ENCODE data around the gene POP5. TPM values are rescaled to one million over a fixed set of nuclear protein-coding genes. Genes with fewer than 3 reads are reported as not detected.

Gene POP5
- total and polyA plus RNA-seq, 8 donors, result 10.5 to 66.7 (median 16.5) TPM

DNA sequence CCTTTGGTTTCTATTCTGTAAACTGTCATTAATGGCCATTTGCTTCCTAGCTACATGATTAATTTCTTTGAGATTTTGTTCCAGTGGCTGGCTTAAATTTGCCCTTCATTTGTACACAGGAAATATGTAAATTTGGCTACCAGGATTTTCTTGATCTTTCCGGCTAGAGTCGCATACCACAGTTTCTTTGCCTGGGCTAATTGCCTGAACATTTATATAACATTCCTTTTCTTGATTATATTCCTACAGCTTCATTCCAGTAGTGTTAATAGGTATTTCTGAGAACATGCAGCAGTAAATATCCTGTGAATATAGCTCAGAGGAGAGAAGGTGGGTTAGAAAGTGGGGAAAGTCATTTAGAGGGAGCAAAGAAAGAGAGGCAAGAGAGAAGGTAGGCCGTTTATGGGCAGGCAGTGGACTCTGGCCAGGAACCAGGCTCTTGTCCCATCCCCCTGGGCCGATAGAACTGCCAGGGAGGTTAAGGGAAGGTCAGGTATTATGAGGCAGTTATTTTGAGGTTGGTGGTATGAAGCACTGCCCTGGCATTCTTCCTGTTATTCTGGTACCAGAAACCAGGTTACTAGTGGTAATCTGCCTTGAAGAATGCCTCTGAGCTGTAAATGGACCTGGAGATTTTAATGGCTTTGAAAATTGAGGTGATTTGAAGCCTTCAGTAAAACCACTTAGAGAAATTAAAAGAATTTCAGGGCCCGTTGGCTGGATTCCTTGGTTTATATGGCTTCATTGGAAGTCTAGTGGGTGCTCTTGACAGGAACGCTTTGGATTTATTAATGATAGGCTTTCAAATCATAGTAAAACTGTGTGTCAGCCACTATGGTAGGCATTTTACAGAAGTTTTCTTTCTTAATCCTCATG lies 42.7 kb downstream of the POP5 start:
- Histone ChIP-seq H3K4me3 (peak overlapping the region in 2 of 4 donors; percentile 84 to 94), H3K4me1 (peaks cover 48 to 58% (median 58%) of the 10 kb centered on the region in 3 donors), H3K27ac (peak overlapping the region; percentile 42 to 93 (median 67)), H3K27me3 (no peaks in the 10 kb centered on the region), H3K36me3 (no peaks in the 10 kb centered on the region), H3K9me3 (no peaks in the 10 kb centered on the region)
- 5% methylated on average over 6 of the region's 6 CpGs for WGBS, 2 donors
- ATAC-seq (peak; percentile 38 to 65 (median 58)), FAIRE-seq (no peak), DNase-seq (peak in 4 of 6 donors; percentile 61 to 64 (median 62))
- TF ChIP-seq, protein P1, sequence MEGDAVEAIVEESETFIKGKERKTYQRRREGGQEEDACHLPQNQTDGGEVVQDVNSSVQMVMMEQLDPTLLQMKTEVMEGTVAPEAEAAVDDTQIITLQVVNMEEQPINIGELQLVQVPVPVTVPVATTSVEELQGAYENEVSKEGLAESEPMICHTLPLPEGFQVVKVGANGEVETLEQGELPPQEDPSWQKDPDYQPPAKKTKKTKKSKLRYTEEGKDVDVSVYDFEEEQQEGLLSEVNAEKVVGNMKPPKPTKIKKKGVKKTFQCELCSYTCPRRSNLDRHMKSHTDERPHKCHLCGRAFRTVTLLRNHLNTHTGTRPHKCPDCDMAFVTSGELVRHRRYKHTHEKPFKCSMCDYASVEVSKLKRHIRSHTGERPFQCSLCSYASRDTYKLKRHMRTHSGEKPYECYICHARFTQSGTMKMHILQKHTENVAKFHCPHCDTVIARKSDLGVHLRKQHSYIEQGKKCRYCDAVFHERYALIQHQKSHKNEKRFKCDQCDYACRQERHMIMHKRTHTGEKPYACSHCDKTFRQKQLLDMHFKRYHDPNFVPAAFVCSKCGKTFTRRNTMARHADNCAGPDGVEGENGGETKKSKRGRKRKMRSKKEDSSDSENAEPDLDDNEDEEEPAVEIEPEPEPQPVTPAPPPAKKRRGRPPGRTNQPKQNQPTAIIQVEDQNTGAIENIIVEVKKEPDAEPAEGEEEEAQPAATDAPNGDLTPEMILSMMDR (IDR thresholded peaks at IDR 0.05), result no peak
- intact Hi-C loops (cut with DNase I), result no loop called here

DNA sequence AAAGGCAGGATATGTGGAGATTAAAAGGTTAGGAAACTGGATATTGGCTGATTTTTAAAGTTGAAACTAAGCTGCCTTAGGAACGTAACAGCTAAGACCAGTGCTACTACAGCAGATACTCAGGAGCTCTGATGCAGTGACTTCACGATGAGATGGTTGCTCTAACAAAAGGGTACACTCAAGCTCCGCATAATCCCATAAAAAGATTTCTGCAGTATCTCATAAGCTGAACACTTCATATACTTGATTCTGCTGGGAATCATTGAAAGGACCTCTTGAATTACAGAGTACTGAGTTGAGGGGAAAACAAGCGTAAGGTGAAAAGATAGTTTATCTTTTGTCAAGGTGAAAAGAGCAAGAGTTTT lies 43.4 kb downstream of the POP5 start:
- H3K27ac ChIP-seq, result peak overlapping the region in 3 of 4 donors; percentile 42 to 93 (median 83)
- no peaks in the 10 kb centered on the region for H3K27me3 ChIP-seq
- ATAC-seq (no peak), DNase-seq (no peak), FAIRE-seq (no peak)
- H3K4me3 ChIP-seq, result peak overlapping the region in 3 of 4 donors; percentile 9 to 94 (median 84)
- peaks cover 44 to 56% (median 53%) of the 10 kb centered on the region in 3 donors for H3K4me1 ChIP-seq
- no peaks in the 10 kb centered on the region for H3K36me3 ChIP-seq
- intact Hi-C loops (cut with DNase I), result no loop called here
- no peaks in the 10 kb centered on the region for H3K9me3 ChIP-seq
- WGBS, 2 donors, result 12 to 24% methylated on average over 4 of the region's 4 CpGs
- TF ChIP-seq, protein P1 (IDR thresholded peaks at IDR 0.05), result no peak

DNA sequence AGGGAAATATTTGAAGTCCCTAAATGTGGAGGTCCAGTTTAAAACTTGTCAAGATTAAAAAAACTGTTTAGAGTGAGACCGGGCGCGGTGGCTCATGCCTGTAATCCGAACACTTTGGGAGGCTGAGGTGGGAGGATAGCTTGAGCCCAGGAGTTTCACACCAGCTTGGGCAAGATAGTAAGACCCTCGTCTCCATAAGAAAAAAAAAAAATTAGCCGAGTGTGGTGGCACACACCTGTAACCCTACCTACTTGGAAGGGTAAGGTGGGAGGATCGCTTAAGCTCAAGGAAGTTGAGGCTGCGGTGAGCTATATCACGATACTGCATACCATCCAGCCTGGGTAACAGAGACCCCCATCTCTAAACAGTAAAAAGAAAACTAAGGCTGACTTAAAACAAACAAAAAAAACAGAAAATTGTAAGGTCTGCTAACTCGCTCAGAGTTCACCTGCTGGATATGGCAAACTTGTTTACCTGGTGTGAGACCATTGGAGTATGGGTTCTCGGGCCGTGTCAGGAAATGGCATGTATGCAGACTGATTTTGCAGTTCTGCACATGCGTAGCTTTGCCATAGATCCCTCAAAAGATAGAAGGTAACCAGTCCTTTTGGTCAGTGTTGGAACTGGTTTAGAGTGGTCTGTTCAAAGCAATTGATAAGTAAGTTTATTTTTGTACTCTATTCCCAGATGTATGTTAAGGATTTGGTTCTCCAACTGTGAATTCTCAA lies 45.0 kb downstream of the POP5 start:
- H3K4me1 ChIP-seq, result peaks cover 35 to 48% (median 46%) of the 10 kb centered on the region in 3 donors
- DNase-seq, result no peak
- intact Hi-C loops (cut with DNase I), result no loop called here
- peak in 3 of 4 donors; percentile 13 to 19 (median 14) for ATAC-seq
- no peaks in the 10 kb centered on the region for H3K9me3 ChIP-seq
- TF ChIP-seq, protein P1 (IDR thresholded peaks at IDR 0.05), result no peak
- peak overlapping the region in 3 of 4 donors; percentile 84 to 94 (median 91) for H3K4me3 ChIP-seq
- 11 to 21% methylated on average over 13 of the region's 13 CpGs for WGBS, 2 donors
- H3K27ac ChIP-seq, result peak overlapping the region in 2 of 4 donors; percentile 91 to 93
- FAIRE-seq, result no peak
- H3K27me3 ChIP-seq, result no peaks in the 10 kb centered on the region
- no peaks in the 10 kb centered on the region for H3K36me3 ChIP-seq

DNA sequence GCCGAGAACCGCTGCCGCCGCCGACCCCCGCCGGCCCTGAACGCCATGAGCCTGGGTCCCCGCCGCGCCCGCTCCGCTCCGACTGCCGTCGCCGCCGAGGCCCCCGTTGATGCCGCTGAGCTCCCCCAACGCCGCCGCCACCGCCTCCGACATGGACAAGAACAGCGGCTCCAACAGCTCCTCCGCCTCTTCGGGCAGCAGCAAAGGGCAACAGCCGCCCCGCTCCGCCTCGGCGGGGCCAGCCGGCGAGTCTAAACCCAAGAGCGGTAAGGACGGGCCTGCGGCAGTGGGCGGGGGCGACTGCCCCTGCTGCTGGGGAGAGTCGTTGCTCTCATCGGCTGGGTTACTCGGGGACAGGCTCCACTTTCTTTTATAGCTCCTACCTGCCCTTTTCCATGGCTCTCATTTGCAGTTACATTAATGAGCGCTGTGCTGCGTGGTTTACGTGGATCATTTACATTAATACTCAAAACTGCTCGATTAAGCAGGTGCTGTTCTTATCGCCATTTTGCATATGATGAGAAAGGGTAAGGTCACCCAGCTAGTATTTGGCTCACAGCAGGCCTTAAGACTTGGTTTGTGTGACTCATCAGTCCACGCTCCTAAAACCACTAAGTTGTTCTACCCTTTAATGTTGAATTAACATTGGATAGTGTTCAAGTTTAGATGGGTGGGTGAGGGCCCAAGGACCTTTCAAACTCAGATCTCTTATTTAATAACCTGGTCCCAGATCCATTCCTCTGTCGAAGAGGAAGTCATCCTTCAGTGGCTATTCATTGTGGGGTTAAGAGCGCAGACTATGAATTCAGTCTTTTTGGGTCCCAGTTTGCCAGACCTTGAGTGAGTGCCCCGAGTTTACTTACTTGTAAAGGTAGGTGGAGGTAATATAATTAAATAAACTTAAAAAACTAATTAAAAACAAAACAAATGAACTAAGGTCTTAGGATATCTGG lies 46.2 kb downstream of the POP5 start:
- peak; percentile 49 to 65 (median 57) for ATAC-seq
- peak; percentile 44 to 87 (median 62) for DNase-seq
- intact Hi-C loops (cut with DNase I), result no loop called here
- no peaks in the 10 kb centered on the region for H3K27me3 ChIP-seq
- H3K4me1 ChIP-seq, result peaks cover 24 to 36% (median 36%) of the 10 kb centered on the region in 3 donors
- TF ChIP-seq, protein P1 (IDR thresholded peaks at IDR 0.05), result no peak
- H3K9me3 ChIP-seq, result no peaks in the 10 kb centered on the region
- peak overlapping the region; percentile 80 to 93 (median 88) for H3K27ac ChIP-seq
- H3K36me3 ChIP-seq, result no peaks in the 10 kb centered on the region
- no peak for FAIRE-seq
- peak overlapping the region; percentile 52 to 94 (median 88) for H3K4me3 ChIP-seq
- 1% methylated on average over 52 of the region's 52 CpGs for WGBS, 2 donors
